Measurements from ENCODE around the gene COL6A5.

The COL6A5 gene

GRCh38 chr3:130519754-130520153 lies 174.3 kb downstream of the COL6A5 start:
- H4K20me1 ChIP-seq (ENCODE audit: low read depth, low read length), result no peaks in the 10 kb centered on the region
- no peak overlapping the region for H3K9ac ChIP-seq (ENCODE audit: low read length)
- no peak overlapping the region for H2AFZ ChIP-seq (ENCODE audit: low read depth, low read length, severe bottlenecking)
- no peaks in the 10 kb centered on the region for H3K36me3 ChIP-seq (ENCODE audit: low read length)
- no peaks in the 10 kb centered on the region for H3K9me3 ChIP-seq (ENCODE audit: insufficient read depth, low read length)
- no peaks in the 10 kb centered on the region for H3K27me3 ChIP-seq (ENCODE audit: low read length)
- TF ChIP-seq CTCF (IDR thresholded peaks at IDR 0.05; ENCODE audit: insufficient read depth, low read length, poor library complexity, severe bottlenecking), result no peak
- no peak for TF ChIP-seq EZH2phosphoT487 (conservative IDR thresholded peaks at IDR 0.05; ENCODE audit: low read length)
- no peak overlapping the region for H3K4me3 ChIP-seq (ENCODE audit: insufficient read depth, low read length, poor library complexity, severe bottlenecking)
- H3K27ac ChIP-seq (ENCODE audit: low read depth, low read length), result no peak overlapping the region
- no peaks in the 10 kb centered on the region for H3K79me2 ChIP-seq (ENCODE audit: insufficient read depth, low read length)
- no peak overlapping the region for H3K4me2 ChIP-seq (ENCODE audit: low read depth, low read length, poor library complexity, severe bottlenecking)
- no peaks in the 10 kb centered on the region for H3K9me2 ChIP-seq (replicated peaks; ENCODE audit: insufficient read depth, low read length)
- no peaks in the 10 kb centered on the region for H3F3A ChIP-seq (ENCODE audit: insufficient read depth)

- Histone ChIP-seq H3K9ac (ENCODE audit: low read length) (no peak overlapping the region), H3K27me3 (ENCODE audit: low read length) (no peaks in the 10 kb centered on the region), H3K36me3 (ENCODE audit: low read length) (no peaks in the 10 kb centered on the region), H2AFZ (ENCODE audit: low read depth, low read length, severe bottlenecking) (no peak overlapping the region), H3F3A (ENCODE audit: insufficient read depth) (no peaks in the 10 kb centered on the region), H4K20me1 (ENCODE audit: low read depth, low read length) (no peaks in the 10 kb centered on the region), H3K79me2 (ENCODE audit: insufficient read depth, low read length) (no peaks in the 10 kb centered on the region), H3K9me2 (replicated peaks; ENCODE audit: insufficient read depth, low read length) (no peaks in the 10 kb centered on the region), H3K9me3 (ENCODE audit: insufficient read depth, low read length) (no peaks in the 10 kb centered on the region), H3K4me3 (ENCODE audit: insufficient read depth, low read length, poor library complexity, severe bottlenecking) (no peak overlapping the region), H3K27ac (ENCODE audit: low read depth, low read length) (no peak overlapping the region), H3K4me2 (ENCODE audit: low read depth, low read length, poor library complexity, severe bottlenecking) (no peak overlapping the region)
- TF ChIP-seq EZH2phosphoT487 (conservative IDR thresholded peaks at IDR 0.05; ENCODE audit: low read length) (no peak), CTCF (IDR thresholded peaks at IDR 0.05; ENCODE audit: insufficient read depth, low read length, poor library complexity, severe bottlenecking) (no peak)
Observed at GRCh38 chr3:130522399-130522798, 176.9 kb downstream of the COL6A5 start.

- no peaks in the 10 kb centered on the region for H3K9me3 ChIP-seq (ENCODE audit: insufficient read depth, low read length)
- no peaks in the 10 kb centered on the region for H3K9me2 ChIP-seq (replicated peaks; ENCODE audit: insufficient read depth, low read length)
- no peaks in the 10 kb centered on the region for H3K79me2 ChIP-seq (ENCODE audit: insufficient read depth, low read length)
- H3K27ac ChIP-seq (ENCODE audit: low read depth, low read length), result no peak overlapping the region
- no peaks in the 10 kb centered on the region for H3K27me3 ChIP-seq (ENCODE audit: low read length)
- no peak overlapping the region for H3K9ac ChIP-seq (ENCODE audit: low read length)
- H2AFZ ChIP-seq (ENCODE audit: low read depth, low read length, severe bottlenecking), result no peak overlapping the region
- no peaks in the 10 kb centered on the region for H3F3A ChIP-seq (ENCODE audit: insufficient read depth)
- TF ChIP-seq EZH2phosphoT487 (conservative IDR thresholded peaks at IDR 0.05; ENCODE audit: low read length) (no peak), CTCF (IDR thresholded peaks at IDR 0.05; ENCODE audit: insufficient read depth, low read length, poor library complexity, severe bottlenecking) (no peak)
- no peak overlapping the region for H3K4me3 ChIP-seq (ENCODE audit: insufficient read depth, low read length, poor library complexity, severe bottlenecking)
- no peaks in the 10 kb centered on the region for H3K36me3 ChIP-seq (ENCODE audit: low read length)
- H3K4me2 ChIP-seq (ENCODE audit: low read depth, low read length, poor library complexity, severe bottlenecking), result no peak overlapping the region
- H4K20me1 ChIP-seq (ENCODE audit: low read depth, low read length), result no peaks in the 10 kb centered on the region
Observed at GRCh38 chr3:130527426-130527825, 182.0 kb downstream of the COL6A5 start.
